DOHH2 (cell line): Measurements from ENCODE around the gene ANGEL2.

Experiments used
- EZH2phosphoT487 ChIP-seq: fragments of 200-600 bp; sonication (generic); IDR thresholded peaks from 2 replicates; pipeline ENCODE4 v1.6.1; 2017; ENCODE audit warnings: borderline replicate concordance, mild to moderate bottlenecking, antibody characterized with exemption, low read length, moderate library complexity, mixed read lengths
- TF ChIP-seq, protein P1 (sequence below): fragments of 200-600 bp; sonication (generic); IDR thresholded peaks from one replicate; pipeline ENCODE4 v1.5.1; 2014; ENCODE audit warnings: antibody characterized with exemption, mild to moderate bottlenecking, low read depth, low read length; ENCODE audit not compliant: poor library complexity, severe bottlenecking

DNA sequence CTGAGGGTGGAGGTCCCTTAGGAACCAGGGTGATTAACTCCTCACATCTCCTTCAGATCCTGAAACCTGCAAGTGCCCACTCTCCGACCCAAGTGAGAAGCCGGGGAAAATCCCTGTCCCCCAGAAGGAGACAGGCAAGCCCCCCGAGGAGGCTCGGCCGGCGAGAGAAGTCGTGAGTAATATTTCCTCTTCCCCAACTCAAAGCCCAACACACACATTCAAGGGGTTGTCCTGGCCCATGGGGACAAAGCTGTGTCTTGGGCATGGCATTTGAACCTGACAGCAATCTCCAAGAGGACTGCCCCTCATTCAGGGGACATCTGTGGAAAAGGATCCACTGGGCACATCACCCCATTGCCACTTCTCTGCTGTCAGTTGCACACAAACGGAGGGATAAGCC, 41.8 kb downstream of the ANGEL2 start:
- TF ChIP-seq, protein P1, sequence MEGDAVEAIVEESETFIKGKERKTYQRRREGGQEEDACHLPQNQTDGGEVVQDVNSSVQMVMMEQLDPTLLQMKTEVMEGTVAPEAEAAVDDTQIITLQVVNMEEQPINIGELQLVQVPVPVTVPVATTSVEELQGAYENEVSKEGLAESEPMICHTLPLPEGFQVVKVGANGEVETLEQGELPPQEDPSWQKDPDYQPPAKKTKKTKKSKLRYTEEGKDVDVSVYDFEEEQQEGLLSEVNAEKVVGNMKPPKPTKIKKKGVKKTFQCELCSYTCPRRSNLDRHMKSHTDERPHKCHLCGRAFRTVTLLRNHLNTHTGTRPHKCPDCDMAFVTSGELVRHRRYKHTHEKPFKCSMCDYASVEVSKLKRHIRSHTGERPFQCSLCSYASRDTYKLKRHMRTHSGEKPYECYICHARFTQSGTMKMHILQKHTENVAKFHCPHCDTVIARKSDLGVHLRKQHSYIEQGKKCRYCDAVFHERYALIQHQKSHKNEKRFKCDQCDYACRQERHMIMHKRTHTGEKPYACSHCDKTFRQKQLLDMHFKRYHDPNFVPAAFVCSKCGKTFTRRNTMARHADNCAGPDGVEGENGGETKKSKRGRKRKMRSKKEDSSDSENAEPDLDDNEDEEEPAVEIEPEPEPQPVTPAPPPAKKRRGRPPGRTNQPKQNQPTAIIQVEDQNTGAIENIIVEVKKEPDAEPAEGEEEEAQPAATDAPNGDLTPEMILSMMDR, result no peak
- TF ChIP-seq EZH2phosphoT487, result no peak
